Coronary artery (tissue), 2 donors: ENCODE results near the gene DUSP14.

Experiments
- DNase-seq: peaks from one replicate; pipeline ENCODE4 v3.0.0-alpha.2; 2017; ENCODE audit warnings: low spot score
- H3K27ac ChIP-seq, 2 donors: fragments of 200-600 bp; sonication (generic); one replicate each; pipeline ENCODE4 v1.5.1; 2016 to 2019
- H3K4me3 ChIP-seq: fragments of 200-600 bp; sonication (generic); 2 replicates; pipeline ENCODE4 v1.5.1; 2016; ENCODE audit warnings: mild to moderate bottlenecking, moderate library complexity
- CTCF ChIP-seq: fragments of 200-600 bp; sonication (generic); IDR thresholded peaks from one replicate; pipeline ENCODE4 v1.5.1; 2019; ENCODE audit warnings: antibody characterized with exemption

The DUSP14 gene

DNA sequence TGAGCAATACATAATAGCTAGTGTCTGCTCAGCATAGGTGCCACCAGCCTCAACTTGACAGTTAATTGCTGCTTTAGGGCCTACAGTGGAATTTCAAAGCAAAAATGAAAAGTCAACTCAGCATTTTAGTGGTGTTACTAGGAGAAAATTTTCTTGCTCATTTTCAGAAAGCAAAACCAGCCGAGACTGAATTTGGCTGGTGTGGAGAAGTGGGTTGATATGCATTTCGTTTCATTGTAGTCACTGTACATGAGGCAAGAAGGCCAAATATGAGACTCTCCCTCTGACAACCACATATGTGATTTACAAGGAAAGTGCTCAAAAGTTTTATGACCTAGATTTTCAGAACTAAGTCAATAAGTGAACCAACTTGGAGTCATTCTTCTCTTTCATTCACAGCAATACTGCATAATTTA lies 54.0 kb downstream of the DUSP14 start:
- Histone ChIP-seq H3K27ac (no peak overlapping the region), H3K4me3 (no peak overlapping the region)
- no peak for TF ChIP-seq CTCF
- no peak for DNase-seq

GRCh38 chr17:37545486-37545885 lies 55.8 kb downstream of the DUSP14 start:
- no peak for DNase-seq
- H3K4me3 ChIP-seq: no peak overlapping the region
- no peak for TF ChIP-seq CTCF
- no peak overlapping the region for H3K27ac ChIP-seq

GRCh38 chr17:37546302-37546701 lies 56.6 kb downstream of the DUSP14 start:
- no peak overlapping the region for H3K27ac ChIP-seq

GRCh38 chr17:37547986-37548385 lies 58.3 kb downstream of the DUSP14 start:
- Histone ChIP-seq H3K27ac (no peak overlapping the region), H3K4me3 (no peak overlapping the region)
- TF ChIP-seq CTCF: no peak
- no peak for DNase-seq

More at GRCh38 chr17:37546302-37546701, 56.6 kb downstream of the DUSP14 start:
- no peak for TF ChIP-seq CTCF
- no peak for DNase-seq
- H3K4me3 ChIP-seq: no peak overlapping the region

- no peak overlapping the region for H3K4me3 ChIP-seq
- H3K27ac ChIP-seq: no peak overlapping the region
- TF ChIP-seq CTCF: no peak
- no peak for DNase-seq
These were observed 62.1 kb downstream of the DUSP14 start for GRCh38 chr17:37551788-37552187.

DNA sequence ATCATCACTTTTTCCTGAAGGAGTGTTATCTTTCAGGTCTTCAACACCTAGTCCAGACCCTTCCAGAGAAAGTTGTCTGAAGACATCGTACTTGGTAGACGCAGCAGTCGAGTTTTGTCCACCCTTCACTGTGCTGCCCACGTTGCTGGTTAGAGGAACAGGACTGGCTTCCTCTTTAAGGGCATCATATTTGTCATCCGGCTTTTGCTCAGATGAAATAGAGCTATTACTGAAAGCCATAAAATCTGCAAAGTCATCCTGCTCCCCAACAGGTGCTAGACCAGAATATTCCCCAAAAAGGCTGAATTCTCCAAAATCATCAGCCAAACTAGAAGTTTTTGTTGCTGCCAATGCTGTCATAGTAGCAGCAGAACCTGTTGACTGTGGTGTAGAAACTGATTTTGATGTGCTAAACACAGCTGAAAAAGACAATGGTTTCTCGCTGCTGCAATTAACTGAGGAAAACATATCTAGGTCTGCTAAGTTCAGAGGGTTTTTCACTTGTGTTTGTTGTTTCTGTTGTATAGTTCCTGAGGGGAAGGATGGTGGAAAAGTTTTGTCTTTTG lies 63.8 kb downstream of the DUSP14 start:
- Histone ChIP-seq H3K27ac (no peak overlapping the region), H3K4me3 (no peak overlapping the region)
- TF ChIP-seq CTCF: no peak
- no peak for DNase-seq

- Histone ChIP-seq H3K4me3 (no peak overlapping the region), H3K27ac (no peak overlapping the region)
- DNase-seq: no peak
- no peak for TF ChIP-seq CTCF
These were observed 65.7 kb downstream of the DUSP14 start for GRCh38 chr17:37555386-37555785.
